ENCODE data around the gene TRAF4.

- TF ChIP-seq CTCF (optimal IDR thresholded peaks at IDR 0.05 in 1 of 3, IDR thresholded peaks at IDR 0.05 in 1 of 3, conservative IDR thresholded peaks at IDR 0.05 in 1 of 3; ENCODE audit: extremely low read depth in 1 of 3, insufficient read depth in 2 of 3, low read length in 3 of 3) = no peak
- no peak for TF ChIP-seq EZH2 (IDR thresholded peaks at IDR 0.05; ENCODE audit: low read length)
Measured at GRCh38 chr17:28747051-28747691, 3.4 kb downstream of the TRAF4 start.
